NCI-H2196 (cell line): ENCODE results near the gene SMU1.
"Not testable (repeated sequence)": the region's sequence is repeated elsewhere in the genome, so short reads cannot be mapped to it uniquely, and the experiment has no call there.

ENCODE experiments used
- DNase-seq: peaks from one replicate; lab custom pipeline; 2025; ENCODE audit not compliant: unreplicated experiment; lab: John Stamatoyannopoulos, UW

Gene SMU1

DNA sequence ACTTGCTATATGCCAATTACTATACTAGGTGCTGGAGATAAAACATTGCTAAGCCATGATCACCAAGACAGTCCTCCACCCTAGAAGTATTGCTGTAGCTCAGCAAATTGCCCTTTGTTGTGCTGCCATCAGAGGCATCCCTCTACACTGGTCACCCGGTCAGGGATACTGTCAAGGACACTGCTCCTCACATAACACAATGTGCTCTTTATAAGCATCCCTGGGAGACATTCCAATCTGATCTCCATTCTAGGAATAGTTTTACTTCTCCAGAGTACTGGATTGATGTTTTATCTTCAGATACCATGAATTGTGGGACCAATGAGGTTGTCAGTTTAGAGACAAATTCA, 61.8 kb downstream of the SMU1 start:
- no peak for DNase-seq

DNA sequence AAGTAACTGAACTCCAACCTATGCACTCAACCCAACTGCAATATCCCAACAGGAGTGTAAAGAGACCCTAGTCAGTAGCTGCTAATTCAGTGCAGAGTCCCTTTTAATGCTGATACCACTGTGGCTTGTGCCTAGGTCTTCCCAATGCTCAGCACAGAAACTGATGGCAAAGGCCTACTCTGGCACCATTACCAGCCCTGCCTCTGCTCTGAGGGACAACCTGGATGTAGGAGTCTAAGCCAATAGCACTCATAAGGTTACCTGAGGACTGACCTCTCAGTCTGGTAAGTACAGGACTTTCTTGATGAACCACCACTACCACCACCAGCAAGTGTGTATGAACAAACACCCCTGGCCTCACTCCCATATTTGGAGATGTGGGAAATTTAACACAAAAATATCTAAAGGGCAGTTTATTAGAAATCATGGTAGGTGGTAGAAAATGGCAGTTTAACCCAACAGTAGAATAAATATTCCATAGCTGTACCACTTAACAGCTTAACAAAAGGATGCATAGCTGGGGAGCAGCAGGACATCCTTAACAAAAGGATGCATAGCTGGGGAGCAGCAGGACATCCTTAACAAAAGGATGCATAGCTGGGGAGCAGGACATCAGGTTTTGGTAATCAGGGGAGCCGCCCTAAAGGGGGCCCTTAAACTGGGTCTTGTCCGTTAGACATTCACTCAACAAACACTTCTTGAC, 62.4 kb downstream of the SMU1 start:
- DNase-seq = no peak

DNA sequence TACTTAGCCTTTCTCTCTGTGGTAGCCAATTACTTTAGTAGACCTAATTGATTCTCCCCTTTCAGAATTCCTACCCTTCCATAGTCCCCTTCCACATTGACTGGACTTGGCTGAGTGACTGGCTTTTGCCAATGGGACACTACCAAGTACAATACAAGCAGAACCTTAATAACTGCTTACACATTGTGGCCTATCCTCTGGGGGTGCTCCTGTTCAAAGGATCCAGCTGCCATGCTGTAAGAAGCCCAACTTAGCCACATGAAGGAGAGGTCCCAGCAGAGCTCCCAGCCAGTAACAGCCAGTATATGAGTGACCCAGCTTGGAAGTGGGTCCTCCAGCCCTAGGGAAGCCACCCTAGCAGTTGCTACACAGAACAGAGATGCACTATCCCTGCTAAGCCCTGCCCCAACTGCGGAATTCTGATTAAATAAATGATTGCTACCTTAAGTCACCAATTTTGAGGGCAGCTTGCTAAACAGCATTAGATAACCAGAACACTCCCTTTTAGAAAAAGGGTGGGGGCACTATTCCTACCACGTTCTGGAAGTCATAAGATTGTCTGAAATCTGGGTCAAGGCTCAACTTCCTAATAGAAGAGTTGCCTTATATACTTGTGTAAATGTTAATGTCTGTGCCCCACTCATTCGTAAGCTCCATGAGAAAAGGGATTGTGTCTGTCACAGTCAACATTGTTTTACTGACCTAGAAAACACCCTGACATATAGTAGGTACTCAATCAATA, 64.0 kb downstream of the SMU1 start:
- DNase-seq = no peak

DNA sequence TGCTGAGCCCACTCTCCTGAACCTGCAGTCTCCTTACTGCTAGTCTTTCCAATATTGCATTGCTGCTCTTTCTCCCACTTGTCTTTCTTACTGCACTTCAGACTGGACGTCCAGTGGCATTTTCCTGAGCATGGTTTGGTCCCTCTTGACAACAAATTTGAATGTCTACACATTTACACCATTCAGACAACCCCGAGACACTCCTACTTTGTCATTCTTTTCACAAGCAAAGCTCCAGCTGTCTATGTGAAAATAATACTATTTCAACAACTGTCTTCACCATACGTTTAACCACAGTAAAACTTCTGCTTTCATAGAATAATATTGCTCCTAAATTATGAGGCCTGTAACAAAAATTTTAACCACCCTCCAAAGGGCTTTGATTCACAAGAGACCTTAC, 64.6 kb downstream of the SMU1 start:
- DNase-seq = no peak

DNA sequence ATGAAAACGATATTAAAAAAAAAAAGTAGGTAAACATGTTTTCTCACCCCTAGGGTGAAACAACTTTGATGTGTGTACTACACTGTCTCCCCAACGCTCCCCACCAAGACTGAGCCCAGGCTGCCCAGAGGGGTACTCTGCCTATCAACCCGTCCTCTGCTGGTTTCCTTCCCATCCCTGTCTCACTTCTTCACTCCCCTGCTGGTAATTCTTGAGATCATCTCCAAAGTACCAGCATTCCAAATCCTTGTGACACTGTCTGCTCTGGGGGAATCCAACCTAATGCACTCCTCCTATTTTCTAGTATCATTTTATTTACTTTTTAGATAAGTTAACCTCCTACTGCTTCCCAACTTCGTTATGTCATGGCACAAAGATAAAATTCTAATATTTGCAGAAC, 68.7 kb downstream of the SMU1 start:
- DNase-seq = no peak

DNA sequence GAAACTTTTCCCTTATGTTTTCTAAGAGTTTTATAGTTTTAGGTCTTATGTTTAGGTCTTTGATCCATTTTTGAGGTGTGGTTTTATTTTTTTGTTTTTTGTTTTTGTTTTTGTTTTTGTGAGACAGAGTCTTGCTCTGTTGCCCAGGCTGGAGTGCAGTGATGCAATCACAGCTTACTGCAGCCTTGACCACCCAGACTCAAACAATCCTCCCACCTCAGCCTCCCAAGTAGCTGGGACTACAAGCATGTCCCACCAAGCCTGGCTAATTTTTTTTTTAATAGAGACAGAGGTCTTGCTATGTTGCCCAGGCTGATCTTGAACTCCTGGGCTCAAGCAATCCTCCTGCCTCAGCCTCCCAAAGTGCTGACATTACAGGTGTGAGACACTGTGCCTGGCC, 71.1 kb downstream of the SMU1 start:
- not testable (repeated sequence) for DNase-seq

DNA sequence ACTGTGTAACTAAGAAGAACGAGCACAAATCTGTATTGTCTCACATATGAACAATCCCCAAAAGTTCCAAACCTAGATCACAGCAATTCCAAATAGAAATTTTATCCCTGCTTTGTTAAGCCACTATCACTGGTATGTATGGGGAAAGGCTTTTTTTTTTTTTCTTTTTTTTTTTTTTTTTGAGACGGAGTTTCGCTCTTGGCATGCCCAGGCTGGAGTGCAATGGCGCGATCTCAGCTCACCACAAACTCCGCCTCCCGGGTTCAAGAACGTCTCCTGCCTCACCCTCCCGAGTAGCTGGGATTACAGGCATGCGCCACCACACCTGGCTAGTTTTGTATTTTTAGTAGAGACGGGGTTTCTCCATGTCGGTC, 75.8 kb downstream of the SMU1 start:
- not testable (repeated sequence) for DNase-seq

GRCh38 chr9:32992595-32993238, 83.8 kb downstream of the SMU1 start:
- DNase-seq = no peak

DNA sequence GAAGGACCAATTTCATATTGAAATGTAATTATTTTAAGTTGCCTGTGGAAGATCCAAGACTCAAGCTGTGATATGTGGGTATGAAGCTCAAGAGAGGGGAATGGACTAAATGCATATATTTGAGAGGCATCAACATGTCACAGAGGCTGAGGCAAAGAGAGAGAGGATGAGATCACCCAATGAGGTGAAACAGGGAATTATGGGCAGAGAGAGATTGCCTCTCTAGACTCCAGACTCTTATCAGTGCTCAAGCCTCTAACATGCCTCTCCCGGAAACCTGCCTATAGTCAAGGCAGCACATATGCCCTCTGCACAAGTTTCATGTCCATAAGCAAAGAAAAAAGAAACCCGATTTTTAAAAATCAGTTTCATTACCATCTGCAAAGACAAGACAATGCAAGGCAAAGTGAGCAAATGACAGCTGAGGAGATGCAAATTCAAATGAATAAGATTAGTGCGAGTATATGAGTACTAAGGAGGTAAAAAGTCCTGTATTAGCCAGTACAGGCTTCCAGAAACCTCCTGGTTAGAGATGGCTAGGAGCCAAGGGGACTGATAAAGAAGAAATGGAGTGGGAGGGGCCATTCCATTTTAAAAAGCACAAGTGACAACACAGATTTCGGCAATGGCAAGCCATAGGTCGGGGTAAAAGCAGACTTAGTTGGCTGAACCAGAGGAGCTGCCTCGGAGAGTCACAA, 84.4 kb downstream of the SMU1 start:
- no peak for DNase-seq
